ENCODE data around the gene C3orf18.

GRCh38 chr3:50523279-50523811 lies 44.2 kb downstream of the C3orf18 start:
- TF ChIP-seq FOXK2 (IDR thresholded peaks at IDR 0.05) (no peak), FOXM1 (IDR thresholded peaks at IDR 0.05; ENCODE audit: borderline replicate concordance) (no peak), SP1 (IDR thresholded peaks at IDR 0.05) (no peak), L3MBTL2 (conservative IDR thresholded peaks at IDR 0.05) (no peak), LEF1 (IDR thresholded peaks at IDR 0.05; ENCODE audit: borderline replicate concordance) (no peak), NFRKB (IDR thresholded peaks at IDR 0.05) (no peak), SUZ12 (IDR thresholded peaks at IDR 0.05) (no peak), ELF4 (IDR thresholded peaks at IDR 0.05) (no peak)
- TF ChIP-seq, protein P1, sequence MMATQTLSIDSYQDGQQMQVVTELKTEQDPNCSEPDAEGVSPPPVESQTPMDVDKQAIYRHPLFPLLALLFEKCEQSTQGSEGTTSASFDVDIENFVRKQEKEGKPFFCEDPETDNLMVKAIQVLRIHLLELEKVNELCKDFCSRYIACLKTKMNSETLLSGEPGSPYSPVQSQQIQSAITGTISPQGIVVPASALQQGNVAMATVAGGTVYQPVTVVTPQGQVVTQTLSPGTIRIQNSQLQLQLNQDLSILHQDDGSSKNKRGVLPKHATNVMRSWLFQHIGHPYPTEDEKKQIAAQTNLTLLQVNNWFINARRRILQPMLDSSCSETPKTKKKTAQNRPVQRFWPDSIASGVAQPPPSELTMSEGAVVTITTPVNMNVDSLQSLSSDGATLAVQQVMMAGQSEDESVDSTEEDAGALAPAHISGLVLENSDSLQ (IDR thresholded peaks at IDR 0.05): no peak
